Measurements from ENCODE around the gene TBCB.

- no peak for TF ChIP-seq GABPA (IDR thresholded peaks at IDR 0.05; ENCODE audit: low read depth)
- TF ChIP-seq POLR2AphosphoS5 (IDR thresholded peaks at IDR 0.05; ENCODE audit: low read depth): no peak
Observed at GRCh38 chr19:36144624-36145023, 29.4 kb downstream of the TBCB start.
